ENCODE results near the gene SH3BGRL3.

- no peak for TF ChIP-seq CTCF (IDR thresholded peaks at IDR 0.05)
- TF ChIP-seq POLR2A (IDR thresholded peaks at IDR 0.05), result no peak
- no peak for TF ChIP-seq POLR2AphosphoS5 (IDR thresholded peaks at IDR 0.05)
Measured at GRCh38 chr1:26296340-26297056, 16.6 kb downstream of the SH3BGRL3 start.
